Measurements from ENCODE around the gene CYBC1.

The CYBC1 gene

GRCh38 chr17:82447876-82448275, 2.7 kb downstream of the CYBC1 start:
- no peak for DNase-seq (ENCODE audit: low spot score)

GRCh38 chr17:82446649-82447048, 3.9 kb downstream of the CYBC1 start:
- no peak for DNase-seq (ENCODE audit: low spot score)

- DNase-seq (ENCODE audit: low spot score), result no peak
Measured at GRCh38 chr17:82446124-82446523, 4.4 kb downstream of the CYBC1 start.

- DNase-seq (ENCODE audit: low spot score), result no peak
Measured at GRCh38 chr17:82445542-82445941, 5.0 kb downstream of the CYBC1 start.

GRCh38 chr17:82444941-82445521, 5.5 kb downstream of the CYBC1 start:
- DNase-seq (ENCODE audit: low spot score), result no peak

- no peak for DNase-seq (ENCODE audit: low spot score)
Measured at GRCh38 chr17:82444284-82444893, 6.2 kb downstream of the CYBC1 start.

GRCh38 chr17:82443465-82444283, 6.9 kb downstream of the CYBC1 start:
- no peak for DNase-seq (ENCODE audit: low spot score)

- DNase-seq (ENCODE audit: low spot score), result no peak
Measured at GRCh38 chr17:82442643-82443464, 7.7 kb downstream of the CYBC1 start.

GRCh38 chr17:82441691-82442487, 8.7 kb downstream of the CYBC1 start:
- no peak for DNase-seq (ENCODE audit: low spot score)

- no peak for DNase-seq (ENCODE audit: low spot score)
Measured at GRCh38 chr17:82440991-82441627, 9.4 kb downstream of the CYBC1 start.

- DNase-seq (ENCODE audit: low spot score), result no peak
Measured at GRCh38 chr17:82440469-82440981, 10.0 kb downstream of the CYBC1 start.

- DNase-seq (ENCODE audit: low spot score), result no peak
Measured at GRCh38 chr17:82439829-82440365, 10.7 kb downstream of the CYBC1 start.

GRCh38 chr17:82439194-82439828, 11.2 kb downstream of the CYBC1 start:
- no peak for DNase-seq (ENCODE audit: low spot score)

- DNase-seq (ENCODE audit: low spot score), result no peak
Measured at GRCh38 chr17:82438401-82439193, 12.0 kb downstream of the CYBC1 start.

GRCh38 chr17:82437325-82437668, 13.3 kb downstream of the CYBC1 start:
- no peak for DNase-seq (ENCODE audit: low spot score)

- no peak for DNase-seq (ENCODE audit: low spot score)
Measured at GRCh38 chr17:82436601-82437324, 13.8 kb downstream of the CYBC1 start.

GRCh38 chr17:82435601-82436583, 14.7 kb downstream of the CYBC1 start:
- no peak for DNase-seq (ENCODE audit: low spot score)
